Tibial nerve (tissue), 4 donors: ENCODE measurements around the gene MARCHF10. TPM values are rescaled to one million over a fixed set of nuclear protein-coding genes. Genes with fewer than 3 reads are reported as not detected.

Source experiments
- DNase-seq, 2 donors: peaks; one replicate each; pipeline ENCODE4 v3.0.0-alpha.2; 2019; ENCODE audit warnings: low spot score in 2 of 2
- H3K27ac ChIP-seq, 4 donors: fragments of 200-600 bp; sonication (generic) in 3 of 4; one replicate each; pipeline ENCODE4 v1.5.1; 2017 to 2019; ENCODE audit warnings: mild to moderate bottlenecking in 1 of 4
- H3K27me3 ChIP-seq, 2 donors: fragments of 200-600 bp; sonication (generic) in 1 of 2; one replicate each; pipeline versions ENCODE4 v1.5.1 to v1.6.0; 2017 to 2019
- H3K36me3 ChIP-seq, 3 donors: fragments of 200-600 bp; sonication (generic); one replicate each; pipeline ENCODE4 v1.5.1; 2018 to 2019
- H3K4me1 ChIP-seq, 4 donors: fragments of 200-600 bp; sonication (generic) in 3 of 4; one replicate each; pipeline ENCODE4 v1.5.1; 2017 to 2019
- H3K4me3 ChIP-seq, 4 donors: fragments of 200-600 bp; sonication (generic) in 3 of 4; one replicate each; pipeline ENCODE4 v1.5.1; 2017 to 2019; ENCODE audit warnings: mild to moderate bottlenecking in 1 of 4, moderate library complexity in 1 of 4
- H3K9me3 ChIP-seq, 4 donors: fragments of 200-600 bp; sonication (generic) in 3 of 4; one replicate each; pipeline ENCODE4 v1.5.1; 2017 to 2019
- CTCF ChIP-seq, 5 experiments: fragments of 200-600 bp in 3 of 5; fragments of 450-650 bp in 2 of 5; sonication (generic) in 3 of 5; IDR thresholded peaks; one replicate each; pipeline ENCODE4 v1.5.1; 2016 to 2019; ENCODE audit warnings: antibody characterized with exemption in 5 of 5, mild to moderate bottlenecking in 3 of 5, moderate library complexity in 2 of 5
- EP300 ChIP-seq, 2 donors: sonication (generic); formaldehyde crosslinking; IDR thresholded peaks; one replicate each; pipeline ENCODE4 v1.6.1; 2017; ENCODE audit warnings: antibody characterized with exemption in 2 of 2, mild to moderate bottlenecking in 1 of 2
- POLR2A ChIP-seq, 2 donors: fragments of 450-650 bp; IDR thresholded peaks; one replicate each; pipeline ENCODE4 v1.6.1; 2017; ENCODE audit warnings: antibody characterized with exemption in 2 of 2, mild to moderate bottlenecking in 2 of 2, moderate library complexity in 2 of 2
- WGBS, 2 donors: methylation state at CpG; one replicate each; pipeline ENCODE4 v1.1.5; 2018; 5-methylcytosine and 5-hydroxymethylcytosine counted together
- total RNA-seq, 4 donors: library from RNA; depleted of rRNA; stranded (reverse); fragments of >200 nt; gene quantifications; one replicate each; pipeline ENCODE4 v1.1.0, GENCODE V29; 2016

The MARCHF10 gene
- total RNA-seq, 4 donors from 2014 or later = 1.8 to 11.7 (median 3.6) TPM

- Histone ChIP-seq H3K27me3 (peaks cover 0 to 13% of the 10 kb centered on the region in 2 donors), H3K9me3 (no peaks in the 10 kb centered on the region), H3K27ac (peak overlapping the region in 1 of 4 donors; percentile 12), H3K4me1 (peaks cover 0 to 9% (median 7%) of the 10 kb centered on the region in 4 donors), H3K4me3 (peak overlapping the region in 2 of 4 donors; percentile 23 to 33), H3K36me3 (no peaks in the 10 kb centered on the region)
- no peak for TF ChIP-seq CTCF (IDR thresholded peaks at IDR 0.05)
- TF ChIP-seq POLR2A (IDR thresholded peaks at IDR 0.05) = no peak
- no peak for TF ChIP-seq EP300 (IDR thresholded peaks at IDR 0.05)
- 63 to 70% methylated on average over 10 of the region's 10 CpGs for WGBS, 2 donors
- no peak for DNase-seq
These were observed 459 bp upstream of the MARCHF10 start for GRCh38 chr17:62808576-62808970.

DNA sequence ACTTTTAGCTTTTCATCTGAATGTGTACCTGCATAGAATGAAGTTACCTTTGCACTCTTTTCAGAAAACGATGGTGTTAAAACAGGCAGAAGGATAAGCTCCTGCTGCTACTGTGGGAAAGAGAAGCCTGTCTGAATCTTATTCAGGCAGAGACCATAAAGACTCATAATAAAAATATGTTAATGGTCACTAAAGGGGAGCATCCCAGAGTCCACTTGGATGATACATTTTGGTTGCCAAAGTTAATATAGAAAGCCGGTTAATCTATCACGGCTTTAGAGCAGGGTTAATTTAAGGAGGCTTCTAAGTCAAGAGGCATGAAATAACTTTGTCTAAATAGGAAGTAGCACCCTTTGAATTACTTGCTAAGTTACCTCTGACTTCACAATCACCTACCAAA is 2.9 kb downstream of the MARCHF10 start:
- Histone ChIP-seq H3K9me3 (no peaks in the 10 kb centered on the region), H3K4me3 (no peak overlapping the region), H3K27ac (no peak overlapping the region), H3K4me1 (peaks cover 0 to 9% (median 7%) of the 10 kb centered on the region in 4 donors), H3K27me3 (peaks cover 0 to 13% of the 10 kb centered on the region in 2 donors), H3K36me3 (no peaks in the 10 kb centered on the region)
- TF ChIP-seq EP300 (IDR thresholded peaks at IDR 0.05) = no peak
- no peak for TF ChIP-seq CTCF (IDR thresholded peaks at IDR 0.05)
- WGBS, 2 donors = 82 to 84% methylated on average over 3 of the region's 3 CpGs
- DNase-seq = no peak

DNA sequence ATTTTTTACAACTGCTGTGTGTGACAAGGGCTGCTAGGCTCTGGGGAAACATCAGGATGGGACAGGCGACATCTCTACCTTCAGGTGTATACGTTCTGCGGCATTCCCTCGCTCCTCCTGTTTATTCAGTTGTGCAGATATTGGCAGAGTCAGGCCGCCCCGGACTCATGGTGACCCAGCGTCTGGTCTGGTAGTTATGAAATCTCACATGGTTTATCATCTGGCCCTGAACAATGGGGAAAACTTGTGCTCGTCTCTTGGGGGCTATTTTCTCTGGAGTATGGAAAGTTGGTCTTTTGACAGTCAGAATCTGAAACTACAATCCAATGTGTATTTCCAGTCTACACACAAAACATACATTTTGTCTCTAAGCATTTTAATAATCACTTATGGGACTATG is 3.3 kb downstream of the MARCHF10 start:
- peaks cover 0 to 9% (median 7%) of the 10 kb centered on the region in 4 donors for H3K4me1 ChIP-seq
- H3K27ac ChIP-seq = no peak overlapping the region
- no peak for DNase-seq
- 73 to 84% methylated on average over 8 of the region's 8 CpGs for WGBS, 2 donors
- H3K4me3 ChIP-seq = no peak overlapping the region
- peaks cover 0 to 13% of the 10 kb centered on the region in 2 donors for H3K27me3 ChIP-seq
- no peaks in the 10 kb centered on the region for H3K9me3 ChIP-seq
- no peak for TF ChIP-seq POLR2A (IDR thresholded peaks at IDR 0.05)
- TF ChIP-seq CTCF (IDR thresholded peaks at IDR 0.05) = no peak
- no peak for TF ChIP-seq EP300 (IDR thresholded peaks at IDR 0.05)
- no peaks in the 10 kb centered on the region for H3K36me3 ChIP-seq

GRCh38 chr17:62804025-62804424 is 4.1 kb downstream of the MARCHF10 start:
- Histone ChIP-seq H3K36me3 (no peaks in the 10 kb centered on the region), H3K27ac (no peak overlapping the region), H3K4me1 (peaks cover 0 to 9% (median 7%) of the 10 kb centered on the region in 4 donors), H3K4me3 (no peak overlapping the region), H3K27me3 (peaks cover 0 to 13% of the 10 kb centered on the region in 2 donors), H3K9me3 (no peaks in the 10 kb centered on the region)
- WGBS, 2 donors = 95 to 98% methylated on average over 12 of the region's 12 CpGs
- TF ChIP-seq CTCF (IDR thresholded peaks at IDR 0.05) = no peak
- TF ChIP-seq POLR2A (IDR thresholded peaks at IDR 0.05) = no peak
- TF ChIP-seq EP300 (IDR thresholded peaks at IDR 0.05) = no peak
- no peak for DNase-seq

DNA sequence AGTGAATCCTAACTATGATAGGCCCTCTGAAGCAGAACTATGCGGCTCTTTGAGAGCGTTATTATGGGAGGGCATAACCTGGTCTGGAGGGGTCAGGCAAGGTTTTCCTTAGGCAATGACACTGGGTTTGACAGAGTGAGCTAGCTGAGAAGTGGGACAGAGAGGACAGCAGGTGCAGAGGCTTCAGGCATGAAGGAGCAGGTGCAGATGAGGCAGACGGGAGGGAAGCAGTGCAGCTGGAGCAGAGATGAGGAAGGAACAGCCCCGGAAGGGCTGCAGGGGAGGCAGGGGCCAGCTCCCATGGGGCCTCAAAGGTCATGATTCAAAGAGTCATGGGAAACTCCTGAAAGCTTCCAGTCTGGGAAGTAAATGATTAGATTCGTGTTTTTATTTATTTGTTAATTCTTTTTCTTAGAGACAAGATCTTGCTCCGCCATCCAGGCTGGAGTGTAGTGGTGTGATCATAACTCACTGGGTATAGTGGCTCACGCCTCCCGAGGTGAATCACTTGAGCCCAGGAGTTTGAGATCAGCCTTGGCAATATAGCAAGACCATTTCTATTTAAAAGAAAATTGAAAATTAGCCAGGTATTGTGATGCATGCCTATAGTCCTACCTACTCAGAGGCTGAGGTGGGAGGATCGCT is 5.4 kb downstream of the MARCHF10 start:
- Histone ChIP-seq H3K36me3 (no peaks in the 10 kb centered on the region), H3K4me3 (no peak overlapping the region), H3K4me1 (peaks cover 0 to 1% (median under 1%) of the 10 kb centered on the region in 4 donors), H3K27me3 (peaks cover 0 to 8% of the 10 kb centered on the region in 2 donors), H3K9me3 (no peaks in the 10 kb centered on the region), H3K27ac (no peak overlapping the region)
- no peak for DNase-seq
- TF ChIP-seq EP300 (IDR thresholded peaks at IDR 0.05) (no peak), CTCF (IDR thresholded peaks at IDR 0.05) (no peak), POLR2A (IDR thresholded peaks at IDR 0.05) (no peak)
- 69 to 71% methylated on average over 9 of the region's 9 CpGs for WGBS, 2 donors
